ENCODE results near the gene SSBP2. TPM values are rescaled to one million over a fixed set of nuclear protein-coding genes. Genes with fewer than 3 reads are reported as not detected.

SSBP2 gene
- total and polyA plus RNA-seq, 2 of the 8 experiments (the other 6 are each of a cell fraction or from before 2014, with no cell fraction given) = 21.5 to 36.2 TPM

DNA sequence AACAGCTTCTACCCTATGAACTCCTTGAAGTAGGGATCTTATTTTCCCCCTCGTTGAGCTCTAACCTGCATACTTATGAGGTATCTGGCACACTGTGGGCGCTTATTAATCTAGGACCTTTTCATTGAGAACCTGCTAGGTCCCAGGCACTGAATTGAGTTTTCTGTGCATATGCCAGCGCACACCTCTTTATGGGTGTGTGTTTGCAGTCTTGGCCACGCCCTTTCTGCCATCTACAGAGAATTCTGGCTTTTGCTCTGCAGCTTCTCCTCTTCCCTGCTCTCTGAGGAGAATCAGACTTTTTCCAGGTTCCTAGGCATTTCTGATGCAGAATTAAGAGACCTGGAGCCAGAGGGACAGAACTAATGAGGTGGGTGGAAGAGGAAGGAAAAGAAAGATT lies 25.4 kb upstream of the SSBP2 start (continued):
- TF ChIP-seq, protein P1, sequence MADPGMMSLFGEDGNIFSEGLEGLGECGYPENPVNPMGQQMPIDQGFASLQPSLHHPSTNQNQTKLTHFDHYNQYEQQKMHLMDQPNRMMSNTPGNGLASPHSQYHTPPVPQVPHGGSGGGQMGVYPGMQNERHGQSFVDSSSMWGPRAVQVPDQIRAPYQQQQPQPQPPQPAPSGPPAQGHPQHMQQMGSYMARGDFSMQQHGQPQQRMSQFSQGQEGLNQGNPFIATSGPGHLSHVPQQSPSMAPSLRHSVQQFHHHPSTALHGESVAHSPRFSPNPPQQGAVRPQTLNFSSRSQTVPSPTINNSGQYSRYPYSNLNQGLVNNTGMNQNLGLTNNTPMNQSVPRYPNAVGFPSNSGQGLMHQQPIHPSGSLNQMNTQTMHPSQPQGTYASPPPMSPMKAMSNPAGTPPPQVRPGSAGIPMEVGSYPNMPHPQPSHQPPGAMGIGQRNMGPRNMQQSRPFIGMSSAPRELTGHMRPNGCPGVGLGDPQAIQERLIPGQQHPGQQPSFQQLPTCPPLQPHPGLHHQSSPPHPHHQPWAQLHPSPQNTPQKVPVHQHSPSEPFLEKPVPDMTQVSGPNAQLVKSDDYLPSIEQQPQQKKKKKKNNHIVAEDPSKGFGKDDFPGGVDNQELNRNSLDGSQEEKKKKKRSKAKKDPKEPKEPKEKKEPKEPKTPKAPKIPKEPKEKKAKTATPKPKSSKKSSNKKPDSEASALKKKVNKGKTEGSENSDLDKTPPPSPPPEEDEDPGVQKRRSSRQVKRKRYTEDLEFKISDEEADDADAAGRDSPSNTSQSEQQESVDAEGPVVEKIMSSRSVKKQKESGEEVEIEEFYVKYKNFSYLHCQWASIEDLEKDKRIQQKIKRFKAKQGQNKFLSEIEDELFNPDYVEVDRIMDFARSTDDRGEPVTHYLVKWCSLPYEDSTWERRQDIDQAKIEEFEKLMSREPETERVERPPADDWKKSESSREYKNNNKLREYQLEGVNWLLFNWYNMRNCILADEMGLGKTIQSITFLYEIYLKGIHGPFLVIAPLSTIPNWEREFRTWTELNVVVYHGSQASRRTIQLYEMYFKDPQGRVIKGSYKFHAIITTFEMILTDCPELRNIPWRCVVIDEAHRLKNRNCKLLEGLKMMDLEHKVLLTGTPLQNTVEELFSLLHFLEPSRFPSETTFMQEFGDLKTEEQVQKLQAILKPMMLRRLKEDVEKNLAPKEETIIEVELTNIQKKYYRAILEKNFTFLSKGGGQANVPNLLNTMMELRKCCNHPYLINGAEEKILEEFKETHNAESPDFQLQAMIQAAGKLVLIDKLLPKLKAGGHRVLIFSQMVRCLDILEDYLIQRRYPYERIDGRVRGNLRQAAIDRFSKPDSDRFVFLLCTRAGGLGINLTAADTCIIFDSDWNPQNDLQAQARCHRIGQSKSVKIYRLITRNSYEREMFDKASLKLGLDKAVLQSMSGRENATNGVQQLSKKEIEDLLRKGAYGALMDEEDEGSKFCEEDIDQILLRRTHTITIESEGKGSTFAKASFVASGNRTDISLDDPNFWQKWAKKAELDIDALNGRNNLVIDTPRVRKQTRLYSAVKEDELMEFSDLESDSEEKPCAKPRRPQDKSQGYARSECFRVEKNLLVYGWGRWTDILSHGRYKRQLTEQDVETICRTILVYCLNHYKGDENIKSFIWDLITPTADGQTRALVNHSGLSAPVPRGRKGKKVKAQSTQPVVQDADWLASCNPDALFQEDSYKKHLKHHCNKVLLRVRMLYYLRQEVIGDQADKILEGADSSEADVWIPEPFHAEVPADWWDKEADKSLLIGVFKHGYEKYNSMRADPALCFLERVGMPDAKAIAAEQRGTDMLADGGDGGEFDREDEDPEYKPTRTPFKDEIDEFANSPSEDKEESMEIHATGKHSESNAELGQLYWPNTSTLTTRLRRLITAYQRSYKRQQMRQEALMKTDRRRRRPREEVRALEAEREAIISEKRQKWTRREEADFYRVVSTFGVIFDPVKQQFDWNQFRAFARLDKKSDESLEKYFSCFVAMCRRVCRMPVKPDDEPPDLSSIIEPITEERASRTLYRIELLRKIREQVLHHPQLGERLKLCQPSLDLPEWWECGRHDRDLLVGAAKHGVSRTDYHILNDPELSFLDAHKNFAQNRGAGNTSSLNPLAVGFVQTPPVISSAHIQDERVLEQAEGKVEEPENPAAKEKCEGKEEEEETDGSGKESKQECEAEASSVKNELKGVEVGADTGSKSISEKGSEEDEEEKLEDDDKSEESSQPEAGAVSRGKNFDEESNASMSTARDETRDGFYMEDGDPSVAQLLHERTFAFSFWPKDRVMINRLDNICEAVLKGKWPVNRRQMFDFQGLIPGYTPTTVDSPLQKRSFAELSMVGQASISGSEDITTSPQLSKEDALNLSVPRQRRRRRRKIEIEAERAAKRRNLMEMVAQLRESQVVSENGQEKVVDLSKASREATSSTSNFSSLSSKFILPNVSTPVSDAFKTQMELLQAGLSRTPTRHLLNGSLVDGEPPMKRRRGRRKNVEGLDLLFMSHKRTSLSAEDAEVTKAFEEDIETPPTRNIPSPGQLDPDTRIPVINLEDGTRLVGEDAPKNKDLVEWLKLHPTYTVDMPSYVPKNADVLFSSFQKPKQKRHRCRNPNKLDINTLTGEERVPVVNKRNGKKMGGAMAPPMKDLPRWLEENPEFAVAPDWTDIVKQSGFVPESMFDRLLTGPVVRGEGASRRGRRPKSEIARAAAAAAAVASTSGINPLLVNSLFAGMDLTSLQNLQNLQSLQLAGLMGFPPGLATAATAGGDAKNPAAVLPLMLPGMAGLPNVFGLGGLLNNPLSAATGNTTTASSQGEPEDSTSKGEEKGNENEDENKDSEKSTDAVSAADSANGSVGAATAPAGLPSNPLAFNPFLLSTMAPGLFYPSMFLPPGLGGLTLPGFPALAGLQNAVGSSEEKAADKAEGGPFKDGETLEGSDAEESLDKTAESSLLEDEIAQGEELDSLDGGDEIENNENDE (IDR thresholded peaks at IDR 0.05; ENCODE audit: insufficient replicate concordance, low read length) = no peak
- TF ChIP-seq, protein P2, sequence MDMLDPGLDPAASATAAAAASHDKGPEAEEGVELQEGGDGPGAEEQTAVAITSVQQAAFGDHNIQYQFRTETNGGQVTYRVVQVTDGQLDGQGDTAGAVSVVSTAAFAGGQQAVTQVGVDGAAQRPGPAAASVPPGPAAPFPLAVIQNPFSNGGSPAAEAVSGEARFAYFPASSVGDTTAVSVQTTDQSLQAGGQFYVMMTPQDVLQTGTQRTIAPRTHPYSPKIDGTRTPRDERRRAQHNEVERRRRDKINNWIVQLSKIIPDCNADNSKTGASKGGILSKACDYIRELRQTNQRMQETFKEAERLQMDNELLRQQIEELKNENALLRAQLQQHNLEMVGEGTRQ (IDR thresholded peaks at IDR 0.05; ENCODE audit: low read length) = no peak
- TF ChIP-seq SIX5 (IDR thresholded peaks at IDR 0.05; ENCODE audit: low read depth, low read length) = no peak
